Measurements from ENCODE around the gene MOB3B.
"Not testable (repeated sequence)": the region's sequence is repeated elsewhere in the genome, so short reads cannot be mapped to it uniquely, and the experiment has no call there.

MOB3B gene

DNA sequence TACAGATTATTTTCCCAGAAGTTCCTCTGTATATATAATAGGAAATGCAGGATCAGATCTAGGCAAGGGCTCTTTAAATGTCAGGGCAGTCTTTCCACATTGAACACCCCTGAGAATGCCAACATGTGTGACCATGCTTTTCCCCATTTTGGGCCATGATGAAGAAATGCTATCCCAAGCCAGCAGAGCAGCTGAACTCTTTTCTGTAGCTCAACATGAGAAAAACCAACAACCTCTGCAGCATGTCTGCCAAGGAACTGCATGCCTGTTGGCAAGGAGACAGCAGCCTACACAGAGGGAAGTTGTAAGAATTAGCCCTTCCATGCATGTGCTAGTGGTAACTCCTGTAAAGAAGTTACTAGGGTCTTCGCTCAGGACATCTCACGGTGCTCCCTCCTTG, 15.1 kb downstream of the MOB3B start:
- DNase-seq: no peak

DNA sequence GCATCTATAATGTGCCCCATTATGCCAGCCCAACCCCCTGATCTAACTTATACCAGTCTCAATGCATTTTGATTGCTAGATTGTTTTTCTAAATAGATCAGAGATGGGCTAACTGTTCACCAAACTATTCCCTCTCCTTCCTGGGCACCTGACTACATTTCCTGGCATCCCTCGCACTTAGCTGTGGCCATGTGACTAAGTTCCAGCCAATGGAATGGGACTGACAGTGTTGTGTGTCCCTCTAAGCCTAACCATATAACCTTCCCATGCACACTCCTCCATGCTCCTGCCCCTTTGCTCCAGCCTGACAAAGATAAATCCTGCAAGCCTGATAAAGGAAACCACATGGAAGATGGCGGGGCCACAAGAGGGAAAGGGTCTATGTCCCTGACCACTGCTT, 17.8 kb downstream of the MOB3B start:
- DNase-seq: no peak

DNA sequence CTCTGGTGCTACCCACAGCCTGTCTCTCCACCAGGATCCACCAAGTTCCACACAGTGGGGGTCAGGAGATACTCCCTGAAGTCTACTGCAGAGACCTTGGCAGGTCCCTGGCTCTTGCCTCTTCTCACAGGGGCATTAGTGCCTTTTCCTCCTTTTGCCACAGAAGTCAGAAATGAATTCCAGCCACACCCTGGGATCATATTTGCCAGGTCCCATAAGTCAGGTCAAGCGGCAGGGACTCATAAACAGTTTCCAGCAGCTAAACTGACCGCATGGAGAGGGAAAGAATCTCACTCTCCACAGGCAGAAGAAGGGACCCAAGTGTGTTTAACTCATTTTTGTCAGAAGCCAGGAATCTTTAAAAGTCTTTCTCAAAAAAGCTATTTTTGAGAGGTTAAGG, 18.8 kb downstream of the MOB3B start:
- DNase-seq: no peak

DNA sequence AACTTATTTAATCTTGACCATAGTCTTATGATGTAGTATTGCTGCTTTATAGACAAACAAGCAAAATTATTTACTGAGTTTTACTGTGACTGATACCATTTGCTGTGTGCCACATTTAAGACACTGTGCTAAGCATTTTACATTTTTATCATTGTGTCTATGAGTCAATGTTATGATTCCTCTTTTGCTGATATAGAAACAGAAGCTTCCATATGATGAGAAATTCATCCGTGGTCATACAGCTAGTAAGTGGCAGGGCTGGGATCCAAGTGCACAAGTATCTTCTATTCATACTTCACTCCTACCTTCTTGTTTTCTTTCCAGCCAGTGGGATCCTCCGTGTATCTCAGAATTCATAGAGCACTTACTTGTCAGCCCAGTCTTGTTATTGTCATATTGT, 22.6 kb downstream of the MOB3B start:
- no peak for DNase-seq

DNA sequence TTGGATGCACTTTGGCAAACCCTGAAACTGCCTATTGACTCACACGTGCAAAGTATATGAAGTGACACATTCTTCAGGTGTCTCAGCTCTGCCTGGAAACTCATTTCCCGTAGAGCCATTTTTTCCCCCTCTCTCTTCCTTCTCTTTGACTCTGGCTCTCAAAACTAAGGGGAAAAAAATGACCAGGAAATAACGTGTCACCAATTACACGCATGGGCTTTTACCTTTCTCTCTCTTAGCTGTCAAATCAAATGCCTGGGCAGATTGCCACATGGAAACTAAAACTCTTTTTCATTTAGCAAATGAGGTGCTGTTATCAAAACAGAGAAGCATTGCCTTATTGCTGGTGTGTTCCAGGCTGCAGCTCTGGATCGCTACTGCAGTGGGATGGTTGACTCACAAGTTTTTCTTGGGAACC, 23.9 kb downstream of the MOB3B start:
- DNase-seq: no peak

DNA sequence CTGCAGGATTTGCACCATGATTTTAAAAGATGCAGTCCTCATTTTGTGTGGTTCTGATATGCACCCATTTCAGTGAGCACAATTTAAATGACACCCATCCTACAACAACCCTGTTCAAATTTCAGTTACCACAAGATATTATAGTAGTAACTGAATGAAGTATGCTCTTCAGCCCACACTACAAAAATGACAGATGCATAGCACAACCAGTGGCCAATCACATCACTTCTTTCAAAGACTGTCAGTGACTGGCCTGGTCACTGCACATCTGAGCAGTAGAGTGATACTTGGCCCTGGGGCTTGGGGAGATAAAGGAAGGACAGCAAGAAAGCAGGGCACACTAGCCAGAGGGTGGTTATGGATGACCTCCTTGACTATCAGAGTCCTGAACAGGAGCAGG, 25.4 kb downstream of the MOB3B start:
- no peak for DNase-seq

DNA sequence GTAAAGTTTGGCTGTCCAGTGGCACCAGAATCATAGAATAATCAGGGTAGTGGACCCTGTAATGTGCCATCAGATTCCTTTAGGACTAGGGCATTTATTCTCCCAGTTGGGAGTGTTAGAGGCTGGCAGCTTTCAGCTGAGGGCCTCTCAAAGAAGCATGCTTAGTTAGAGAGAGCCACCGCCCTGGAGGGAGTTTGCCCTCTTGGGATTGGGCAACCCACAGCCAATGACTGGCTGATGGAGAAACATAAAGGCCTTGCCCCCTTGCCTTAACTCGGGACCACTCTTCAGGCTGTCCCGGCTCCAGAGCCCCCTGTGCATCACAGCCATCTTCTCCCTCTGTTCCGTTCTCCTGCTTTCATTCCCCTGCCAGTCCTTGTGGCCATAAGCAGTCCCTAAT, 26.0 kb downstream of the MOB3B start:
- DNase-seq: no peak

DNA sequence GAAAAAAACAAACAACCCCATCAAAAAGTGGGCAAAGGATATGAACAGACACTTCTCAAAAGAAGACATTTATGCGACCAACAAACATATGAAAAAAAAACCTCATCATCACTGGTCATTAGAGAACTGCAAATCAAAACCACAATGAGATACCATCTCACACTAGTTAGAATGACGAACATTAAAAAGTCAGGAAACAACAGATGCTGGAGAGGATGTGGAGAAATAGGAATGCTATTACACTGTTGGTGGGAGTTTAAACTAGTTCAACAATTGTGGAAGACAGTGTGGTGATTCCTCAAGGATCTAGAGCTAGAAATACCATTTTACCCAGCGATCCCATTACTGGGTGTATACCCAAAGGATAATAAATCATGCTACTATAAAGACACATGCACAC, 28.7 kb downstream of the MOB3B start:
- not testable (repeated sequence) for DNase-seq

DNA sequence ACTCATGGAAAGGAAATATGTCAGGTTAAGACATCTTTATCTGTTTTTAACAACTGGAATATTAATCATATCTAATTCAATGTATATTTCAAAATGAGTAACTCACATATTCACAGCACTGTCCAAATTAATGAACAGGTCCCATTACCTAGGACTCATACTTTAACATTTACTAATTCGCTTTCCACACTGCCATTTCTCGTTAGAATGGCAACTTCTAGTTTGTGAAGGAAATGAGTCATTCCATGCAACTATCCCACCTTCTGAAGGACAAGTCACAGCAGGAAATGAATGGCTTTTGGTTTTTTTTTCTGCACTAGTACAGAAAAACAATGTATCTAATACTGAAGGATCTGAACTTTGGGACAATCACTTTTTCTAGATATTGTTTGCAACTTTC, 30.2 kb downstream of the MOB3B start:
- DNase-seq: no peak

DNA sequence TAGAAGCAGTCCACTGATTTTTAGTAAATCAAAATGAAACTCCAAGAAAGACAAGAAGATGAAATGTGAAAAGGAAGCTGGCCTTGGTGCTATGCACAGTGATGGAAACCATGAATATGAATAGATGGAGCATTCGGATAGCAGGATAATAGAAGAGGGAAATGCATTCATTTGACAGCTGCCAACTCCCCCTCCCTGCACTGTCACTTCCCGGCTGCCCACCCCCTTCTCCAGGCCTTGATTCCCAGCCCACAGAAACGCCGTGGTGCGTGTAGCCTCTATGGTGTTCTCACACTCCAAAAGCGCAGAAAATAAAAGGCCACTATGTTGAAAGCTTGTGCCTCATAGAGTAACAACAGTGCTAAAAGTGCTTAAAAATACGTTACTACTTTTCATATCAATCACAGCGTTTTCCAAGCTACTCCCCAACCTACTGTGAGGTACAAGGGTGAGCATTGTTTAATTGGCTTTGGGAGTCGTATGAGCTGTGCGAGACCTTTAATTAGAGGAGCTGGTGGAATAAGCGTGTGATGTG, 31.7 kb downstream of the MOB3B start:
- no peak for DNase-seq

DNA sequence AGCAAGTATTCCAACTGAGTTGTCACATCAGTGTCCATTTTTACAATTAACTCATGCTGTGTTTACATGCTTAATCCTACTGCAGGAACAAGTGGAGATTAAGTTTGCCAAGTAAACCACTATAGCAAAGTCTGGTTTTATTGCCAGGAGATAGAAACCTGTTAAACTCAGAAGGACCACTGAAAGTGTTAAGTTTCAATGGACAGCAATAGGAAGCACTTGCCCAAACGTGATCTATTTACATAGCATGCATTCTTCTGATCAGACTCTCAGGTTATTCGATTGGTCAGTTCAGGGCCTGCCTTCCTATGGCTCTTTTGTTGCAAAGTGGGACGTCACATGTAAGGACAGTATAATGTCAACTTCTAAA, 33.5 kb downstream of the MOB3B start:
- DNase-seq: no peak

DNA sequence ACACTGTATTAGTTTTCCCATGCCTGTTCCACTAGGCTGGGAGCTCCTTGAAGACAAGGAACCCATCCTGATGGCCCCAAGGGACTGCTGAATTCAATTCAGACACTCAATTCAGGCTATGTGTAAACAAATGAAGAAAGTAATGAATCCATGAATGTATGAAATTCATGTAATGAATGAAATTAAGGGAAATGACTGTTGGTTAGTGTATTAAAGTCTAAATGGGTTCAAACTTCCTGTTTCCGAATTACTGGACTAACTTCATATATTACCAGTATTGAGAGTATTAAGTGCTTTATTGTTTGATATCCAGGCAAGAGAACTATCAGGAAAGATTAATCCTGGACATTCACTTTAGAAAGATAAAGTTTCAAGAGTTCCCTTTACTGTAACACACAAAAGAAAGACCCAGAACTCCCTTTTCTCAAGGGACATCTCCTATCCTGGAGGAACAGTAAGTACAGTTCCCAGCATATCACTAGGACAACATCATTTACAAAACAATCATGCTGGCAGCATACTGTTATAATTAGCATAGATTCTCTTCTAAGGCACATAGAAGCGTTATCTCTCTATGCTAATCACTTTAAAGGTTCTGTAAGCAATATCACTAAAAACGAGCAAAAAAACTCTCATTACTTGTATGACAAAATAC, 34.0 kb downstream of the MOB3B start:
- no peak for DNase-seq

DNA sequence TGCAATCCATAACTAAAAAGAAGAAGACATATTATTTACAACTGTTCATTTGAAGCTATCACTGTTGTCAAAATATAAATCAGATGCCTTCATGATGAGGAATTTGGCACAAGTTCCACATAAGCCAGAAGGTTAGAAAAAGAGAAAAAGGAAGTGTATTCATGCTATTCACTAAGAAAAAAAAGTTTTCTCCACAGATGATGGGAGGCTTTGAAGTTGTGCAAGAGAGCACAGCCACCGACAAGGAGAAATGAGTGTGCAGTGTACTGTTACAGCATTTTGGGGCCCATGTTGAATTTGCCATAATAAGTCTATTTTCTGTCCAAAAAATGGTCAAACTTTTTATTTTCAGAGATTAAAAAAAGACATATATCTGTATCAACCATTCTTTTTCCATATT, 38.5 kb downstream of the MOB3B start:
- DNase-seq: no peak

DNA sequence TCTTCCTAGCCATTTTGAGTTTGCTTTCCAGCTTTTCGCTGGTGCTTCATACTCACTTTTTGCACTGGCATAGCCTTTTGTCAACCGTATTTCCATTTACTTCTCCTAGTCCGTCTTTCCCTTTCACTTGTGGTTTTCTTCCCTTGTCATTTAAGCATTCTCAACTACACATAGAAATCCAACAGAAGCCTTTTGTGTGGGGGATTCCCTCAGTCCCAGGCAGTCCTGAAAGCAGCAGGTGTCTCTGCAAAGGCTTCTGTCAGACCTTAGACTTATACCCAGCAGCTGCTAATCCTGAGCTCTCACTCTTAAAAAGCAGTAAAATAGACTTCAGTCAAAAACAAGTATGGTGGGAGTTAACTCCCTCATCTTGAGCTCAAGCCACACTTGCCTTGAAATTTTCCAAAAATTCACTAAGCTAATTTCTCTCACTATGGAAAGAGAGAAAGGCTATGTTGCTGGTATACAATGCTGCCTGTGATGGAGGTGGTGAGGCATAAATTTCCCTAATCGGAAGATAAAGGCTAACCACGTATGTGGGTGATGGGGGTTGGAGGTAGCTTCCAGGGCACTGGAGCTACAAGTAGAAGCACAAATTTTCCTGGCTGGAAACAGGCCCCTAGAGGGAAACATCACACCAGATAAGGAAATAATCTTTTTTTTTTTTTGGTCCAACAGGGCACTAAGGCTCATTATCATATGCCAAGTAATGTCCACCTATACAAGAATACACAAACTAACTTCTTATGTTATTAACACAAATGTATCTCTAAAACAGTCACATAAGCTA, 40.3 kb downstream of the MOB3B start:
- no peak for DNase-seq

DNA sequence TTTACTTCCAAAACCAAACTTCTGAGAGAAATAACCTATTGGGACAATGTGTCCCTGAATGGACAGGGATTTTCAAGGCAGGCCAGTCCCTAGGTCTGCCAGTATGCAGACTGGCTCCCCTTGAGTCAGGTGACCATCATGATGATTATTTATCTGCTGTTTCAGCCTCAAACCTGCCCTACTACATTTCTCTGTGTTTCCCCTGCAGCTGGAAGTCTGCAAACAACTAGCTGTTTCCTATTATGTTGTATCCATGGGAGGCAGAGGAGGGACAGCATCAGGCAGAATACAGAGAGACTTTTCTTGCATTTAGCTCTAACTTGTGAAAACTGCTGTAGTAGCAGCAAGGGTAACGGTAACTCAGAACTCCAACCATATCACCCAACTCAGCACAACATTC, 41.7 kb downstream of the MOB3B start:
- no peak for DNase-seq

DNA sequence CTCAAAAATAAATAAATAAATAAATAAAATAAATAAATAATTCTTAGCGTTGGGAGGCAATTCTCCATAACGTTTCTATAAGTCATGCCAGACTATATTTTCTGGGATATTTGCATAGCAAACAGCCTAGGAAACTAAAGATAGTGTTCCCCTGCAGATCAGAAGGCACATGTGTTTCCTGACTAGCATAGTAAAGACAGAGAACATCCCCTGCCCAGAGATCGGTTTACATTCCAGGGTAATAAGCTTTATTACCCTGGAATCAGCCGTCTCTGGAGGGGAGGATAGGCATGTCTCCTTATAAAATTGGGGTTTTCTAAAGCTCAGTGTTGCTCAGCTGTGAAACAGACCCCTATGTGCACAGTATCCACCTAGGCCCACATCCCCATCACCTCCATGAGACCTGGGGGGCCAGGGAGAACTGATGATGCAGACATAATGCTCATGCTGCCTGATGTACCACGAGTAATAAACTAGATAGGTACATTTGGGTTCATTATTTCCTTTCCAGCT, 42.4 kb downstream of the MOB3B start:
- DNase-seq: no peak

DNA sequence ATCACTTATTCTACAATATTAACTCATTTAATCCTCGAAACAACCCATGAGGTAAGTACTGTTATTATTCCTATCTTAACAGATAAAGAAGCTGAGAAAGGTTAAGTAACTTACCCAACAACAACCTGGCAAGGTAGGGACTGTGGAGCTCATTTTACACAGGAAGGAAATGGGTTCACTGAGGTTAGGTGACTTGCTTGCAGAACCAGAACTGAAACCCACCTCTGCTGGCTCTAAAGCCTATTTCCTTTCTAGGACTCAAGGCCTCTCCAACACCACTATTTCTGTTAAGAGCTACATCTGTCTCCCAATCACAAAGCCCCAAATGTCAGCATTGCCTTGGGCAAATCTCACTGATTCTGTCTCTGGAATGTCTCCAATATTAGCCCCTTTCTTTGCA, 44.5 kb downstream of the MOB3B start:
- DNase-seq: no peak

DNA sequence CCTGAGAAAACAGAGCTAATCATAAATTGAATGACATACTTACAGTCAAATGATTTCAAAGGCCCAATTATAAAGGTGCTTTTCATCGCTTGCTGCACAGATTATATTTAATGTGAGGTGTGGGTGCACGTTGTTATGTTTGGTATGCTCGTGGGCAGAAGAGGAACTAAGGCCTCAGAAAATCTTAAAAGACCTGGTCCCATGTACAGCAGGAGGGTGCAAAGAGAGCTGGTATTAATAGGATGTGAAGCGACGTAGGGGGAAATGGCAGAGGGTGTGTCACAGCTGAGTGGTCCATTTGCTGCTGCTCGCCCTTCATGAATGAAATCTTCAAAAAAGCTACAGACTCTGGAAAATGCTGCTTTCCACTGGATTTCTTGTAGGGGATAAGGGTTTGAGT, 46.0 kb downstream of the MOB3B start:
- no peak for DNase-seq

DNA sequence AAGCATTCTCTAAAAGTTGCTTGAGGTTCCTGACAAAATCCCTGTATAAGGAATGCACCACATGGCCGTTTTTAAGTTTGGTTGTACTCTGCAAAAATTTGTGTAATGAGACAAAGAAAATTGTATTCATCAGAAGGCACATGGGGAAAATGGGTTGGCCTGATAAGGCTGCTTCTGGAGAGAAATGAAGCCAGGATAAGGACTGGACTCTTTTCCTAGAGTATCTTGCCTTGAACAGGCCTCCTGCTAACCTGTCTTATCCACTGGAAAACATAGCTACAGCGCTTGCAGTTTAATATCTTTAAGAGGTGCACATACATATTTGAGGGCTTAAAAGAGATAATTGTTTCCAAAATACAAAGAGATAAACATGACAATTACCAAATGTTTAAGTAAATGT, 46.9 kb downstream of the MOB3B start:
- no peak for DNase-seq

DNA sequence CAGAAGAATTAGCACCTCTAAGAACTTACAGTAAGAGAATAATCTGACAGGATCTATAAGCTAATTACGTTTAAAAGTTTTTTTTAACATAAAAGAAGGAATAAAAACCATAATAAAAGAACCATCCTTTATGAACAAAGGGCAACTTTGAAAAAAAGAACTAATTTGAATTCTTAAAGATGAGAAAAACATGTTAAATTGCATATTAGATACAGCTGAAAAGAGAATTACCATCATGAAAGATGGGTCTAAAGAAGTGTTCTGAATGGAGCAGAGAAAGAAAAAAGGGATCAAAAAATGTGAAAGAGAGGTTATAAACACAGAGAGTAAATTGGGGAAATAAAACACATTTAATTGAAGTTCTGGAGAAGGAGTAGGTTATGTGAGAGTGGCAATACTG, 51.3 kb downstream of the MOB3B start:
- DNase-seq: no peak

DNA sequence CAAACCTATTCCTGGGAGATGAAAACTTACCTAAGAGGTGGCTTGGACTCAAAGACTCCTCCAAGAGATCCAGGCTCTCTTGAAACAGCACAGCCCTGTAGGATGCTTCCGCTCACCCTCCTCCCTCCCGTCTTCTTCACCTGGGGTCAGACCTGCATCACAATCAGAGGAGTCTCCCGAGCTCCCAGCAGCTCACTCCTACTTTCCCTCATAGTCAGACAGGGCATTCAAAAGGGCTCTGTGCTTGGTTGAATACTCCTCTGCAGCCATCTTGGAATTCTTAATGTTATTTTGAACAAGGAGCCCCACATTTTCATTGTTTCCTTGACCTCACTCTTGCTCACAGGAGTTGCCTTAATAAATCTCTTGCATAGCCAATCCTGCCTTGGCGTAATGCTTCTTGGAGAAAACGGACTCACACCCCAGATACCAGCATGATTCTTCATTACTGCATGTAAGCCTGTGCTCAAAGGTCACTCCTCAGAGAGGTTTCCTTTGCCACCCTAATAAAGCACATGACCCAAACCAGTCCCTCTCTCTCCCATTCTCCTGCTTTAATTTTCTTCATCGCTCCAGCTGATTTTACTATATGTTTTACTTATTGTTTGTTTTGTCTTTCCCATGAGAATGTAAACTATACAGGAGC, 52.6 kb downstream of the MOB3B start:
- DNase-seq: no peak

DNA sequence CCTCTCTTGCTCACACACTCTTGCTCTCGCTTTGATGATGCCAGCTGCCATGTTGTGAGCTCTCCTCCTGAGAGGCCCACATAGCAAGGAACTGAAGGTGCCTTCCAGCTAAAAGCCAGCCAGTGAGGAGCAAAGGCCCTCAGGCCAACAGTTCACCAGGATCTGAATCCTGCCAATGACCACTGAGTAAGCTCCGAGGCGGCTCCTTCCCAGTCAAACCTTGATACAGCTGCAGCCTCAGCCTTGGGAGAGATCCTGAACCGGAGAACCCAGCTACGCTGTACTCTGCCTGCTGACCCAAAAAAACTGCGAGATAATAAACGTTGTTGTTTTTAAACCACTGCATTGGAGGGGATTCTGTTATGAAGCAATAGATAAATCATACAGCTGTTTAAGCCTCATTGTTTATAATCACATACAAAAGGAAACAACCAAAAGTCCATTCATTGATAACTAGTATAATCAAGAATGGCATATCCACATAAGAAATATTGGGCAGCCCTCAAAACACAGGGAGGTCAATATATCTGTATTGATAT, 54.5 kb downstream of the MOB3B start:
- no peak for DNase-seq

DNA sequence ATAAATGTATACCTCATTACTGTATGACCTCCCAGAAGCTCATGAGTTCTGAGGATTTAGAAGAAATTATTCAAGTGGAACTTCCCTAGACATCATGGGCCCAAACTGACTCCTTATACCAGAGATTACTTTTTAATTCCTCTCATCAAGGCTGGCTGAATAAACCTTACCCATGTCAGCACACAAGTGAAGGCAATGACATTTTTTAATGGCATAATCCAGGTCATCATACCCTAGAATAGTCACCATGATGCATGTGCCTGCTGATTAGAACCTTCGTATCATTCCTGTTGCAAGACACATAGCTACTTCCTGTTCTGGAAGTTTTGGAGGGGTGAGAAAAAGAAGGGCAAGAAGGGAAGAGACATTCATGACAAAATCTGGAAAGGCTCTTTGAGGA, 55.3 kb downstream of the MOB3B start:
- DNase-seq: no peak

DNA sequence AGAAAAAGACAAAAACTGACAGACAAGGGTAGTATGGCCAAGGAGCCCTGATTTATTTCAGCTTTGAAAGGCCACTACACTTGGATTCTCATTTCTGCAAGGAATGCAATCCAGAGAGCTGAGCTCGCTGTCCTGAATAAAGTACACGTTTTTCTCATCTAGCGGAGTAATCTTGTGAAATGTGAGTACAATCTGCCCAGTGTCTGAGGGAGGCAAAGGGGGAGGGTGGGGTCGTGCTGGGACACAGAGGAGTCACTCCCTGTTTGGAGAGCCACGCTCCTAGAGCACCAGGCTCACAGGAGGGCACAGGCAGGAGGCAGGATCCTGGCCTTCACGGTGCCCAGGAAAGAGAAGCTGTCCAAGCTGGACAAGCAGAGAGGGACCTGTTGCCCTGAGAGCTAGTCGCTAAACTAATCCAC, 56.5 kb downstream of the MOB3B start:
- DNase-seq: no peak
